K562 (cell line): ENCODE data around the gene BIN1. TPM values are rescaled to one million over a fixed set of nuclear protein-coding genes. Genes with fewer than 3 reads are reported as not detected.

Experiments
- ATAC-seq: fragments of 200-7000 bp; cut with Tn5 transposase; 3 replicates; pipeline ENCODE4 v1.9.1; 2020; ENCODE audit warnings: moderate library complexity
- BruUV-seq: library from RNA; stranded (reverse); fragments of 400-500 nt; replicated peaks from 2 replicates; lab custom pipeline; 2021; lab: Mats Ljungman, UMichigan
- CTCF ChIA-PET: fragments of 300-600 bp; formaldehyde crosslinking; extraction: SDS; loops from one replicate; lab custom pipeline; 2021; ENCODE audit warnings: low intra/inter-chr PET ratio; lab: Yijun Ruan, JAX
- POLR2A ChIA-PET: fragments of 300-600, 350-650 bp; sonication (Branson Sonifier 250); formaldehyde crosslinking; extraction: SDS; loops from one replicate; lab custom pipeline; 2021; ENCODE audit warnings: antibody characterized with exemption, inconsistent platforms; lab: Yijun Ruan, JAX
- DNase-seq, 4 experiments: peaks; one replicate each; pipeline versions ENCODE4 v3.0.0 to v3.0.0-alpha.2; 2011 to 2018; ENCODE audit warnings: low spot score in 3 of 4, mixed read lengths in 3 of 4; ENCODE audit errors: extremely low read depth in 1 of 4
- FAIRE-seq: peaks from 2 replicates; lab custom pipeline; 2011; peaks lifted over from hg19 to GRCh38; lab: Jason Lieb, UNC
- H2AFZ ChIP-seq: 2 replicates; pipeline ENCODE4 v1.6.0; 2011; ENCODE audit warnings: low read depth, low read length, control low read depth, inconsistent platforms
- H3K27ac ChIP-seq: fragments of 200-600 bp; 3 replicates; pipeline ENCODE4 v1.8.0; 2011; ENCODE audit warnings: low read depth, mild to moderate bottlenecking, control low read depth, inconsistent platforms, low read length, moderate library complexity, mixed read lengths; ENCODE audit errors: extremely low read depth
- H3K27me3 ChIP-seq, 2 experiments: fragments of 300-600 bp in 1 of 2; 2 replicates in 1 of 2; 3 replicates in 1 of 2; pipeline versions ENCODE4 v1.6.0 to v1.8.0; 2011; ENCODE audit warnings: inconsistent platforms in 2 of 2, low read length in 2 of 2, mild to moderate bottlenecking in 1 of 2, mixed read lengths in 1 of 2, moderate library complexity in 1 of 2; ENCODE audit not compliant: control insufficient read depth in 2 of 2, insufficient read depth in 2 of 2
- H3K36me3 ChIP-seq: fragments of 300-600 bp; 3 replicates; pipeline ENCODE4 v1.8.0; 2011; ENCODE audit warnings: mild to moderate bottlenecking, low read length, inconsistent platforms; ENCODE audit not compliant: control insufficient read depth, insufficient read depth
- H3K4me1 ChIP-seq, 2 experiments: fragments of 200-600 bp in 1 of 2; replicated peaks in 1 of 2; 2 replicates in 1 of 2; 3 replicates in 1 of 2; pipeline versions ENCODE4 v1.5.1 to v1.8.0; 2011; ENCODE audit warnings: inconsistent platforms in 2 of 2, low read length in 2 of 2, mild to moderate bottlenecking in 1 of 2, mixed read lengths in 1 of 2, moderate library complexity in 1 of 2; ENCODE audit not compliant: control insufficient read depth in 2 of 2, insufficient read depth in 2 of 2
- H3K4me2 ChIP-seq: 2 replicates; pipeline ENCODE4 v1.6.1; 2011; ENCODE audit warnings: low read length, control low read depth, inconsistent platforms, mixed read lengths; ENCODE audit not compliant: insufficient read depth
- H3K4me3 ChIP-seq: fragments of 200-600 bp; sonication (generic), shearing (Covaris generic); 2 replicates; pipeline ENCODE4 v1.5.1; 2016; ENCODE audit warnings: control low read depth, inconsistent platforms
- H3K79me2 ChIP-seq: fragments of 200-600 bp; 3 replicates; pipeline ENCODE4 v1.8.0; 2011; ENCODE audit warnings: low read length, inconsistent platforms; ENCODE audit not compliant: control insufficient read depth, insufficient read depth
- H3K9ac ChIP-seq, 2 experiments: 2 replicates each; pipeline versions ENCODE4 v1.6.0 to v1.6.1; 2011; ENCODE audit warnings: low read depth in 2 of 2, low read length in 2 of 2, control low read depth in 1 of 2, inconsistent platforms in 1 of 2, mild to moderate bottlenecking in 1 of 2, mixed read lengths in 1 of 2; ENCODE audit not compliant: insufficient read depth in 1 of 2
- H3K9me1 ChIP-seq: one replicate; pipeline ENCODE4 v1.6.0; 2011; ENCODE audit warnings: inconsistent platforms, mild to moderate bottlenecking, low read length, moderate library complexity; ENCODE audit not compliant: control insufficient read depth, insufficient read depth
- H3K9me3 ChIP-seq: replicated peaks from 2 replicates; pipeline ENCODE4 v1.5.1; 2011; ENCODE audit warnings: low read depth, low read length, inconsistent platforms; ENCODE audit not compliant: control insufficient read depth, insufficient read depth
- H4K20me1 ChIP-seq: replicated peaks from 2 replicates; pipeline ENCODE4 v1.6.1; 2011; ENCODE audit warnings: low read length, inconsistent platforms, mixed read lengths; ENCODE audit not compliant: control insufficient read depth, insufficient read depth
- EGR1 ChIP-seq: fragments of 450-650 bp; conservative IDR thresholded peaks from 2 replicates; pipeline ENCODE4 v1.6.1; 2017; ENCODE audit warnings: mild to moderate bottlenecking
- GATAD2B ChIP-seq: fragments of 450-650 bp; IDR thresholded peaks from 2 replicates; pipeline ENCODE4 v1.6.1; 2017; ENCODE audit warnings: mild to moderate bottlenecking, borderline replicate concordance
- HLTF ChIP-seq: fragments of 450-650 bp; IDR thresholded peaks from 2 replicates; pipeline ENCODE4 v1.6.1; 2016
- KLF1 ChIP-seq: fragments of 450-650 bp; IDR thresholded peaks from 2 replicates; pipeline ENCODE4 v1.6.1; 2016; ENCODE audit warnings: missing genetic modification characterization, missing compliant biosample characterization
- NFYB ChIP-seq: IDR thresholded peaks from 2 replicates; pipeline ENCODE4 v1.6.1; 2011; ENCODE audit warnings: mild to moderate bottlenecking, moderate library complexity; ENCODE audit not compliant: insufficient read length; ENCODE audit errors: extremely low read depth
- PTBP1 ChIP-seq: fragments of 200-400 bp; formaldehyde crosslinking; IDR thresholded peaks from 2 replicates; pipeline ENCODE4 v1.6.1; 2017; ENCODE audit warnings: low read depth, low read length
- SRSF1 ChIP-seq: fragments of 200-400 bp; formaldehyde crosslinking; IDR thresholded peaks from 2 replicates; pipeline ENCODE4 v1.6.1; 2017; ENCODE audit warnings: mild to moderate bottlenecking, low read depth, low read length, moderate library complexity
- THAP12 ChIP-seq: fragments of 250-450 bp; sonication (Bioruptor Pico); IDR thresholded peaks from 2 replicates; pipeline ENCODE4 v1.9.0; 2021; ENCODE audit warnings: mild to moderate bottlenecking, inconsistent platforms
- ZNF561 ChIP-seq: fragments of 450-650 bp; formaldehyde crosslinking; conservative IDR thresholded peaks from 2 replicates; pipeline ENCODE4 v1.4.0; 2020; ENCODE audit warnings: mild to moderate bottlenecking, moderate library complexity
- ZSCAN29 ChIP-seq: fragments of 450-650 bp; IDR thresholded peaks from 2 replicates; pipeline ENCODE4 v1.6.1; 2017
- WGBS: fragments of 100-300 bp; shearing (Covaris generic); methylation state at CpG from one replicate; pipeline ENCODE4 v1.1.6; 2016; ENCODE audit warnings: low coverage, mixed read lengths; ENCODE audit not compliant: insufficient coverage; ENCODE audit errors: missing lambda C conversion rate; 5-methylcytosine and 5-hydroxymethylcytosine counted together
- in situ Hi-C: fragments of 300-500 bp; cut with MboI; formaldehyde crosslinking; loops from 4 replicates; pipeline ENCODE4 v1.15.0; 2018; ENCODE audit warnings: inconsistent platforms, mixed read lengths
- intact Hi-C: fragments of 100-400 bp; cut with micrococcal nuclease; formaldehyde crosslinking; loops from 2 replicates; pipeline ENCODE4 v1.14.2; 2022
- polyA plus RNA-seq, 8 experiments: library from polyadenylated mRNA; depleted of rRNA in 4 of 8; stranded (reverse) in 5 of 8; unstranded in 3 of 8; fragments of >200 nt; fragmentation: Nextera tagmentation in 2 of 8; fragmentation: Illumina TruSeq in 1 of 8; extraction: Ambion mirVana in 2 of 8; extraction: Trizol in 1 of 8; gene quantifications; 2 replicates each; pipeline versions ENCODE4 v1.2.1 to v1.2.3, GENCODE V29; 2011 to 2014; ENCODE audit warnings: inconsistent platforms in 1 of 8, missing spikeins in 1 of 8
- total RNA-seq, 7 experiments: library from RNA; depleted of rRNA in 6 of 7; stranded (reverse); fragments of >200 nt in 6 of 7; fragmentation: Illumina TruSeq in 2 of 7; extraction: Trizol in 2 of 7; gene quantifications; 2 replicates each; pipeline versions ENCODE4 v1.2.1 to v1.2.3, GENCODE V29; 2011 to 2021; ENCODE audit warnings: low replicate concordance in 1 of 7

Gene BIN1
- total and polyA plus RNA-seq, 9 of the 15 experiments (the other 6 are each of a cell fraction or from before 2014, with no cell fraction given) = 0.04 to 2.8 (median 0.79) TPM; not detected in 1

GRCh38 chr2:127097841-127098651 lies 8.9 kb downstream of the BIN1 start:
- WGBS = 13% methylated on average over 16 of the region's 16 CpGs
- no peak for TF ChIP-seq SRSF1
- TF ChIP-seq EGR1 = peak; percentile 46
- no peaks in the 10 kb centered on the region for H3K79me2 ChIP-seq
- in situ Hi-C loops = no loop called here
- FAIRE-seq (no peak), ATAC-seq (no peak), DNase-seq (no peak)
- H3K9ac ChIP-seq = no peak overlapping the region
- no peaks in the 10 kb centered on the region; the same call in 1 of the 2 replicates for H4K20me1 ChIP-seq
- H3K4me1 ChIP-seq = peaks cover 0 to 19% of the 10 kb centered on the region in 2 experiments; a peak in 3 of 5 replicates
- no TSS peak for BruUV-seq
- POLR2A ChIA-PET = interaction anchor here (0.7 to 1.0 kb wide), 2 partner anchors 11 to 271 kb away, joined by 3 to 6 read pairs; no protein-coding TSS in a partner anchor
- intact Hi-C loops = no loop called here
- no peak overlapping the region for H3K4me3 ChIP-seq
- no peaks in the 10 kb centered on the region for H3K9me1 ChIP-seq
- no peaks in the 10 kb centered on the region for H3K9me3 ChIP-seq
- H3K27me3 ChIP-seq = peaks cover 4 to 58% of the 10 kb centered on the region in 2 experiments
- CTCF ChIA-PET = no interaction called here
- H3K27ac ChIP-seq = no peak overlapping the region
- H2AFZ ChIP-seq = no peak overlapping the region
- H3K4me2 ChIP-seq = no peak overlapping the region
- no peaks in the 10 kb centered on the region for H3K36me3 ChIP-seq

- Histone ChIP-seq H3K79me2 (no peaks in the 10 kb centered on the region), H3K27me3 (peaks cover 3 to 58% of the 10 kb centered on the region in 2 experiments), H2AFZ (no peak overlapping the region), H4K20me1 (no peaks in the 10 kb centered on the region; the same call in 1 of the 2 replicates), H3K4me1 (peaks cover 0 to 19% of the 10 kb centered on the region in 2 experiments; a peak in 3 of 5 replicates), H3K9ac (no peak overlapping the region), H3K9me3 (no peaks in the 10 kb centered on the region), H3K36me3 (no peaks in the 10 kb centered on the region), H3K9me1 (no peaks in the 10 kb centered on the region)
- ChIA-PET CTCF (no interaction called here), POLR2A (interaction anchor here (0.7 kb wide), 1 partner anchor 271 kb away, joined by 3 read pairs; no protein-coding TSS in a partner anchor)
- intact Hi-C loops = no loop called here
- in situ Hi-C loops = no loop called here
- ATAC-seq (no peak), DNase-seq (no peak)
- BruUV-seq = no TSS peak
- 2% methylated on average over 3 of the region's 3 CpGs for WGBS
- TF ChIP-seq ZSCAN29 = no peak
- TF ChIP-seq PTBP1 = no peak
- TF ChIP-seq THAP12 (CRISPR knock-in tag) = no peak
- no peak for TF ChIP-seq HLTF
- TF ChIP-seq KLF1 (tag) = no peak
- TF ChIP-seq GATAD2B = no peak
- TF ChIP-seq NFYB = no peak
- no peak for TF ChIP-seq ZNF561 (CRISPR knock-in tag)
- TF ChIP-seq, all 486 proteins: peak for 0
- Histone ChIP-seq H3K4me2 (no peak overlapping the region), H3K27ac (no peak overlapping the region), H3K4me3 (no peak overlapping the region)
- FAIRE-seq = no peak
Observed at GRCh38 chr2:127097471-127097765, 9.5 kb downstream of the BIN1 start.
